Measurements from ENCODE around the gene PGAM5. TPM values are rescaled to one million over a fixed set of nuclear protein-coding genes. Genes with fewer than 3 reads are reported as not detected.

Gene PGAM5
- total and polyA plus RNA-seq, 2 of the 13 experiments (the other 11 are each of a cell fraction or from before 2014, with no cell fraction given): 18.0 to 77.9 TPM

DNA sequence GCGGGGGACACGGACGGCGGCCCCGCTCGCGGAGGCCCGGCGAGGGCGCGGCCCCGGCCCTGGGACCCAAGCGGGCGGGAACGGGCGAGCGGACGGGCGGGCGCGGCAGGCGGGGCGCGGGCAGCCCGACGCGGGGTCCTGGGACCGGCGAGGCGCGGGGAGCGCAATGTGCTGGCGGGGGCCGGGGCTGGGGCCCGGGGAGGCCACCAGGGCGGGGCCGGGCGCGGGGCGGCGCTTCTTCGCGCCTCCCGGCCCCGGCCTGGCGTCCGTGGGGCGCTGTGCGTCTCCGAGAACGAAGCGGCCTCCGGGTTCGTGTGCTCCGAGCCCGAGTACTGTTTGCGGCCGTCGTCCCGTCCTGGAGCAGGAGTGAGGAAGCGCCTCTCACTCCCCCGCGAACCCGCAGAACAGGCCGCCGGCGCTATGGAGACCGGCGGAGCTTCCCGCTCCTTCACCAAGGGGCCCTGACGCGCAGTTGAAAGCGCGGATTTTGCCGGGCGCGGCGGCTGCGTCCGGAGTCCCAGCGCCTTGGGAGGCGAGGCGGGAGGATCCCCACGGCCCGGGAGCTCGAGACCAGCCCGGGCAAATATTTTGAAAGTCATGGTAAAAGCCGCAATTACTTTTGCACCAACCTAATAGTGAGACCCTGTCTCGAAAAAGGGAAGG, 51.4 kb downstream of the PGAM5 start (continued):
- TF ChIP-seq ZSCAN29 (CRISPR knock-in tag; conservative IDR thresholded peaks at IDR 0.05): no peak
- no peak for TF ChIP-seq ZEB1 (IDR thresholded peaks at IDR 0.05; ENCODE audit: insufficient replicate concordance, low read depth)
- TF ChIP-seq SMAD3 (CRISPR knock-in tag; IDR thresholded peaks at IDR 0.05): peak; percentile 83; the same call in 1 of the 2 replicates
- TF ChIP-seq TBL1XR1 (IDR thresholded peaks at IDR 0.05; ENCODE audit: borderline replicate concordance, low read length, partially characterized antibody): no peak
- no peak for TF ChIP-seq SRSF9 (IDR thresholded peaks at IDR 0.05; ENCODE audit: borderline replicate concordance, insufficient read depth, low read depth, low read length, poor library complexity, severe bottlenecking)
- 0 out of 2 replicates have a peak, but pooled peaks have one; percentile 27 for TF ChIP-seq THAP11 (CRISPR knock-in tag; IDR thresholded peaks at IDR 0.05)
- no peak for TF ChIP-seq PCBP2 (optimal IDR thresholded peaks at IDR 0.05; ENCODE audit: low read depth, low read length, poor library complexity, severe bottlenecking)
- TF ChIP-seq ZNF83 (CRISPR knock-in tag; IDR thresholded peaks at IDR 0.05; ENCODE audit: borderline replicate concordance): no peak
- peak; percentile 73 for TF ChIP-seq HDAC1 (CRISPR knock-in tag; IDR thresholded peaks at IDR 0.05)
- no peak; the same call in 1 of the 2 replicates for TF ChIP-seq ZNF672 (CRISPR knock-in tag; IDR thresholded peaks at IDR 0.05)
- TF ChIP-seq ZNF678 (CRISPR knock-in tag; IDR thresholded peaks at IDR 0.05): no peak
- TF ChIP-seq HNF4G (IDR thresholded peaks at IDR 0.05; ENCODE audit: borderline replicate concordance, low read depth, low read length): no peak
- TF ChIP-seq HNF4G (CRISPR knock-in tag; IDR thresholded peaks at IDR 0.05; ENCODE audit: borderline replicate concordance, low read depth): no peak
- TF ChIP-seq, protein P1, sequence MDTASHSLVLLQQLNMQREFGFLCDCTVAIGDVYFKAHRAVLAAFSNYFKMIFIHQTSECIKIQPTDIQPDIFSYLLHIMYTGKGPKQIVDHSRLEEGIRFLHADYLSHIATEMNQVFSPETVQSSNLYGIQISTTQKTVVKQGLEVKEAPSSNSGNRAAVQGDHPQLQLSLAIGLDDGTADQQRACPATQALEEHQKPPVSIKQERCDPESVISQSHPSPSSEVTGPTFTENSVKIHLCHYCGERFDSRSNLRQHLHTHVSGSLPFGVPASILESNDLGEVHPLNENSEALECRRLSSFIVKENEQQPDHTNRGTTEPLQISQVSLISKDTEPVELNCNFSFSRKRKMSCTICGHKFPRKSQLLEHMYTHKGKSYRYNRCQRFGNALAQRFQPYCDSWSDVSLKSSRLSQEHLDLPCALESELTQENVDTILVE (CRISPR knock-in tag; IDR thresholded peaks at IDR 0.05): peak; percentile 82
- no peak for TF ChIP-seq ZNF547 (CRISPR knock-in tag; IDR thresholded peaks at IDR 0.05)
- no peak for TF ChIP-seq FLYWCH1 (CRISPR knock-in tag; IDR thresholded peaks at IDR 0.05)
- TF ChIP-seq ZNF564 (CRISPR knock-in tag; IDR thresholded peaks at IDR 0.05): no peak
- no peak for TF ChIP-seq PRDM10 (CRISPR knock-in tag; IDR thresholded peaks at IDR 0.05; ENCODE audit: low read depth)
- peak; percentile 56 for TF ChIP-seq ZNF883 (CRISPR knock-in tag; IDR thresholded peaks at IDR 0.05; ENCODE audit: not compliant biosample characterization)
- TF ChIP-seq PLRG1 (conservative IDR thresholded peaks at IDR 0.05): no peak
- no peak for TF ChIP-seq SRSF1 (optimal IDR thresholded peaks at IDR 0.05; ENCODE audit: low read depth, low read length)
- TF ChIP-seq FOXA3 (CRISPR knock-in tag; IDR thresholded peaks at IDR 0.05): peak; percentile 59
- TF ChIP-seq ZNF563 (CRISPR knock-in tag; IDR thresholded peaks at IDR 0.05): no peak; the same call in 1 of the 2 replicates
- TF ChIP-seq TARDBP (CRISPR knock-in tag; IDR thresholded peaks at IDR 0.05): 0 out of 2 replicates have a peak, but pooled peaks have one; percentile 28
- TF ChIP-seq TEAD2 (CRISPR knock-in tag; IDR thresholded peaks at IDR 0.05): no peak
- peak; percentile 71 for TF ChIP-seq TBX2 (CRISPR knock-in tag; IDR thresholded peaks at IDR 0.05; ENCODE audit: borderline replicate concordance)
